Peyer's patch (tissue), 4 donors: Measurements from ENCODE around the gene TSPAN17. TPM values are rescaled to one million over a fixed set of nuclear protein-coding genes. Genes with fewer than 3 reads are reported as not detected.
"Not testable (repeated sequence)": the region's sequence is repeated elsewhere in the genome, so short reads cannot be mapped to it uniquely, and the experiment has no call there.

Source experiments
- DNase-seq, 3 donors: peaks; one replicate each; pipeline ENCODE4 v3.0.0-alpha.2; 2017 to 2019
- H3K27ac ChIP-seq, 4 donors: fragments of 200-600 bp; sonication (generic); one replicate each; pipeline ENCODE4 v1.5.1; 2016 to 2019
- H3K27me3 ChIP-seq, 2 donors: fragments of 200-600 bp; sonication (generic); one replicate each; pipeline ENCODE4 v1.5.1; 2019
- H3K36me3 ChIP-seq, 3 donors: fragments of 200-600 bp; sonication (generic); one replicate each; pipeline ENCODE4 v1.5.1; 2016 to 2019
- H3K4me1 ChIP-seq, 4 donors: fragments of 200-600 bp; sonication (generic); one replicate each; pipeline ENCODE4 v1.5.1; 2016 to 2019
- H3K4me3 ChIP-seq, 4 donors: fragments of 200-600 bp; sonication (generic); 1 replicate in 3 of 4; 2 replicates in 1 of 4; pipeline ENCODE4 v1.5.1; 2016 to 2019; ENCODE audit warnings: mild to moderate bottlenecking in 1 of 4
- H3K9me3 ChIP-seq, 4 donors: fragments of 200-600 bp; sonication (generic); one replicate each; pipeline ENCODE4 v1.5.1; 2016 to 2019; ENCODE audit warnings: mild to moderate bottlenecking in 1 of 4
- POLR2A ChIP-seq, 2 donors: fragments of 450-650 bp; IDR thresholded peaks; one replicate each; pipeline ENCODE4 v1.5.1; 2017; ENCODE audit warnings: antibody characterized with exemption in 2 of 2, mild to moderate bottlenecking in 2 of 2, moderate library complexity in 2 of 2
- total RNA-seq, 4 donors: library from RNA; depleted of rRNA; stranded (reverse); fragments of >200 nt; gene quantifications; one replicate each; pipeline ENCODE4 v1.1.0, GENCODE V29; 2016
- TF ChIP-seq, protein P1 (sequence below), 6 experiments: fragments of 450-650 bp in 4 of 6; fragments of 200-600 bp in 2 of 6; sonication (generic) in 1 of 6; IDR thresholded peaks; one replicate each; pipeline ENCODE4 v1.5.1; 2017 to 2019; ENCODE audit warnings: antibody characterized with exemption in 6 of 6, mild to moderate bottlenecking in 3 of 6, moderate library complexity in 1 of 6

The TSPAN17 gene, protein sequence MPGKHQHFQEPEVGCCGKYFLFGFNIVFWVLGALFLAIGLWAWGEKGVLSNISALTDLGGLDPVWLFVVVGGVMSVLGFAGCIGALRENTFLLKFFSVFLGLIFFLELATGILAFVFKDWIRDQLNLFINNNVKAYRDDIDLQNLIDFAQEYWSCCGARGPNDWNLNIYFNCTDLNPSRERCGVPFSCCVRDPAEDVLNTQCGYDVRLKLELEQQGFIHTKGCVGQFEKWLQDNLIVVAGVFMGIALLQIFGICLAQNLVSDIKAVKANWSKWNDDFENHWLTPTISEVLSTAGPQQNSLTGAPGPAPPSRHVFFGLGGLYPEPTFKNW
- total RNA-seq, result 10 to 100 TPM; 25.4 to 33.8 (median 28.7) TPM

DNA sequence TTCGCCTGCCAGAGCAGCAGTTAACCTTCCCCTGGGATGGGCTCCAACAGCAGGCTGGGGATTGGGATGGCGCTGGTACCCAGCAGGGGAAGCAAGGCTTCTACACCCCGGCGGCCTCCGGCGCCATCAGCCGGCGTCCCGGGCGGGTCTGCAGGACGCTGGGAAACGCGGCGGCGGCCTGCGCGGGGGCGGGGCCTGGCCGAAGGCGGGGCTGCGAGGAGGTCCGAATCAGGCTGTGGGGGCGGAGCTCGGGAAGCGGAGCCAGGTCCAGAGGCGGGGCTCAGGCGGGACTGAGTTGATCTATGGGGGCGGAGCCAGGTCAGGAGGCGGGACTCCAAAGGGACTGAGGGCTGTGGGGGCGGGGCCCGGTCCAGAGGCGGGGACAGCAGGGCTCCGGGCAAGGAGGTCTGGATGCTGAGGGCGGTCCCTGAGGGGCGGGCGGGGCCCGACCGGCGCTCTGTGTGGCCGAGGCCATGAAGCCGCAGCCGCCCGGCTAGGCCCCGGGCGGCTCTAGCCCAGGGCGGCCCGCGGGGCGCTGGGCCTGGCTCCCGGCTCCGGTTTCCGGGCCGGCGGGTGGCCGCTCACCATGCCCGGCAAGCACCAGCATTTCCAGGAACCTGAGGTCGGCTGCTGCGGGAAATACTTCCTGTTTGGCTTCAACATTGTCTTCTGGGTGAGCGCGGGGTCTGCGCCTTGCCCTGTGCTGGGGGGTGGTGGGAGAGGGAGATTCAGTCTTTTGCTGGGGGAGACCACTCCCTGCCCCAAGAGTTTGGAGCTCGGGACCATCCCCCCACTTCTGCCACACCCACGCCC is at the start of gene TSPAN17:
TSPAN17 (plus strand) TSS at position 455 of the 813 bp plus-strand sequence; CDS start at position 587, 132 bp downstream.
- Histone ChIP-seq H3K9me3 (no peaks in the 10 kb centered on the region), H3K36me3 (no peaks in the 10 kb centered on the region)

DNA sequence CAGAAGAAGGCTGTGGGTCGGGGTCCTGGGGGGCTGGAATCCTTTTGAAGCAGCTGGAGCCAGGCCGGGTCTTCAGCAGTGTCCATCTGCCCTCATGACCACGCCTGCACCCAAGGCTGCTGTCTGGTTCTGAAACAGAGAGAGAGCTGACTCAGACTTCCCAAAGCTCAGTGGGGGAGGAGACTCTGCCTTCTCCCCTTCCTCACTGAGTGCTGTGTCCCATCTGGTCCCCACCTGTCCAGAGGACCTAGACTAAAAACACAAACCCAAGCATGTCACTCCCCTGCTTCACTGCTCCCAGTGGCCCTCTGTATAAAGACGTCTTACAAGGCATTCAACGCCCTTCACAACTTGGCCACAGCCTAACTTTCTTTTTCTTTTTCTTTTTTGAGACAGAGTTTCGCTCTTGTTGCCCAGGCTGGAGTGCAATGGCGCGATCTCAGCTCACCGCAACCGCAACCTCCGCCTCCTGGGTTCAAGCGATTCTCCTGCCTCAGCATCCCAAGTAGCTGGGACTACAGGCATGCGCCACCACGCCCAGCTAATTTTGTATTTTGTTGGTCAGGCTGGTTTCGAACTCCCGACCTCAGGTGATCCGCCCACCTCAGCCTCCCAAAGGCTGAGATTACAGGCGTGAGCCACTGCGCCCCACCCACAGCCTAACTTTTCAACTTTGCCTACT is 47.4 kb upstream of the TSPAN17 start:
- peaks cover 0 to 11% (median 3%) of the 10 kb centered on the region in 4 donors for H3K4me1 ChIP-seq
- H3K9me3 ChIP-seq, DNase-seq, H3K36me3 ChIP-seq, H3K27ac ChIP-seq, H3K4me3 ChIP-seq, H3K27me3 ChIP-seq: not testable (repeated sequence)

More for the DNA sequence above, at the start of gene TSPAN17:
- Histone ChIP-seq H3K4me1 (peaks cover 0 to 19% (median 11%) of the 10 kb centered on the region in 4 donors), H3K27me3 (no peaks in the 10 kb centered on the region), H3K4me3 (peak within 1 kb of the TSS; percentile 63 to 76 (median 66)), H3K27ac (peak within 1 kb of the TSS; percentile 61 to 80 (median 66))
- DNase-seq, result peak; percentile 100
- TF ChIP-seq POLR2A (IDR thresholded peaks at IDR 0.05), result peak; percentile 42 to 66
- TF ChIP-seq, protein P1, sequence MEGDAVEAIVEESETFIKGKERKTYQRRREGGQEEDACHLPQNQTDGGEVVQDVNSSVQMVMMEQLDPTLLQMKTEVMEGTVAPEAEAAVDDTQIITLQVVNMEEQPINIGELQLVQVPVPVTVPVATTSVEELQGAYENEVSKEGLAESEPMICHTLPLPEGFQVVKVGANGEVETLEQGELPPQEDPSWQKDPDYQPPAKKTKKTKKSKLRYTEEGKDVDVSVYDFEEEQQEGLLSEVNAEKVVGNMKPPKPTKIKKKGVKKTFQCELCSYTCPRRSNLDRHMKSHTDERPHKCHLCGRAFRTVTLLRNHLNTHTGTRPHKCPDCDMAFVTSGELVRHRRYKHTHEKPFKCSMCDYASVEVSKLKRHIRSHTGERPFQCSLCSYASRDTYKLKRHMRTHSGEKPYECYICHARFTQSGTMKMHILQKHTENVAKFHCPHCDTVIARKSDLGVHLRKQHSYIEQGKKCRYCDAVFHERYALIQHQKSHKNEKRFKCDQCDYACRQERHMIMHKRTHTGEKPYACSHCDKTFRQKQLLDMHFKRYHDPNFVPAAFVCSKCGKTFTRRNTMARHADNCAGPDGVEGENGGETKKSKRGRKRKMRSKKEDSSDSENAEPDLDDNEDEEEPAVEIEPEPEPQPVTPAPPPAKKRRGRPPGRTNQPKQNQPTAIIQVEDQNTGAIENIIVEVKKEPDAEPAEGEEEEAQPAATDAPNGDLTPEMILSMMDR (IDR thresholded peaks at IDR 0.05), result peak in 1 of 6 experiments; percentile 21

DNA sequence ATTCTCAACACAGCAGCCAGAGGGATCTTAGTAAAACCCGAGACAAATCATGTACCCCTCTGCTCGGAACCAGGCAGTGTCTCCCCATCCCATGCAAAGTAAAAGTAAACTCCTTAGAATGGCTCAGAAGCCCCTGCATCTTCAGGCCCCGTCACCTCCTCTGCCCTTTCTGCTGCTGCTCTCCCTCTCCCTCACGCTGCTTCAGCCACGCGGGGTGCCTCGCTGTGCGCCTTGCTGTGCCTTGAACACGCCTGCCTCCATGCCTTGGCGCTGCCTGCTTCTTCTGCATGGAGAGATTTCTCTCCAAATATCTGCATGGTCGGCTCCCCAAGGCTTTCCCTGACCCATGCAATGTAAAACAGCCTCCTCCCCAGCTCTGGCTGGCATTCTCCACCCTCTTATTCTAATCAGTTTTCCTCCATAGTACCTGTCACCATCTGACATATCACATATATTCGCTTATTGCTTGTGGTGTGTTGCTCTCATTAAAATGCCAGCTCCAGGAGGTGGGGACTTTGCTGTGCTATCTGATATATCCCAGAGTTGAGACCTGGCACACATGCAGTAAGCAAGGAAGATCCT is 45.3 kb upstream of the TSPAN17 start:
- no peak overlapping the region for H3K27ac ChIP-seq
- TF ChIP-seq, protein P1 (IDR thresholded peaks at IDR 0.05), result no peak
- no peak for TF ChIP-seq POLR2A (IDR thresholded peaks at IDR 0.05)
- no peaks in the 10 kb centered on the region for H3K36me3 ChIP-seq
- H3K27me3 ChIP-seq, result no peaks in the 10 kb centered on the region
- H3K9me3 ChIP-seq, result no peaks in the 10 kb centered on the region
- DNase-seq, result no peak
- H3K4me1 ChIP-seq, result peaks cover 0 to 5% (median 2%) of the 10 kb centered on the region in 4 donors
- no peak overlapping the region for H3K4me3 ChIP-seq

DNA sequence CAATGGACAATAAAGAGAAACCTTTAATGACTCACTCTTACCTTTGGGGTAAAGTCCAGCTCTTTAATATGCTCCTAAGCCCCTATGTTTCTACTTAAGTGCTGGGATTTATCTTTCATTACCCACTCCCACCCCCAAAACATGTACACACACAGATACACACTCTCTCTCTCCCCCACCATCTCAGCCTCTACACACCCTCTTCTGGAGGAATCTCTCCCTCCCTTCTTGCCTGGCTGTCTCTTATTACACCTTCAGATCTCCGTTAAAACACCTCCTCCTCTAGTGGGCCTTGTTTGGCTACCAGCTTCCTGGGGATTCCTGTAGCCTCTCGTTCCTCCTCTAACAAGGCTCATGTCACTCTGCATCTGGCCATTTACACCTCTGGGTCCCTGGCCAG is 44.2 kb upstream of the TSPAN17 start:
- Histone ChIP-seq H3K4me1 (no peaks in the 10 kb centered on the region), H3K36me3 (no peaks in the 10 kb centered on the region), H3K9me3 (no peaks in the 10 kb centered on the region), H3K27ac (no peak overlapping the region), H3K27me3 (no peaks in the 10 kb centered on the region), H3K4me3 (no peak overlapping the region)
- DNase-seq, result no peak
- TF ChIP-seq POLR2A (IDR thresholded peaks at IDR 0.05), result no peak
- TF ChIP-seq, protein P1 (IDR thresholded peaks at IDR 0.05), result no peak

DNA sequence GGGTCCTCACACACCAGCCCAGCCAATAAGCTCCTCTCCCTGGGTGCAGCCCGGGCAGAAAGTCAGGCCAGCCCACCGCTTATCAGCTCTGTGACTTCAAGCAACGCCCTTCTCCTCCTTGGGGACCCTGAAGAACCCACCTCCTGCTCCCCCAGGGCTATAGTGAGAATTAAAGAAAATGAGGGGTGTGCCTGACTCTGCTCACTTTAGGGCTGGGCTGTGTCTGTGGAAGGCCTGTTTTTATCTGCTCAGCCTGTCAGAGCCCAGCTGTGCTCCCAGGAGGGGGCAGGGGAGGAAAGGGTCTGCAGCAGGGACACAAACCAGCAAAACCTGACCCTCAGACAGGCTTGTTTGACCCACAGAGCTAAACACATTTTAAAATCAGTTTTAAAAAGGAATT is 41.3 kb upstream of the TSPAN17 start:
- TF ChIP-seq, protein P1 (IDR thresholded peaks at IDR 0.05), result no peak
- no peak for TF ChIP-seq POLR2A (IDR thresholded peaks at IDR 0.05)
- no peaks in the 10 kb centered on the region for H3K27me3 ChIP-seq
- no peaks in the 10 kb centered on the region for H3K9me3 ChIP-seq
- no peak overlapping the region for H3K27ac ChIP-seq
- H3K4me3 ChIP-seq, result no peak overlapping the region
- no peaks in the 10 kb centered on the region for H3K36me3 ChIP-seq
- H3K4me1 ChIP-seq, result peaks cover 0 to 11% (median 5%) of the 10 kb centered on the region in 4 donors
- no peak for DNase-seq
